Body of pancreas (tissue), 4 donors: Measurements from ENCODE around the gene IL22RA1. TPM values are rescaled to one million over a fixed set of nuclear protein-coding genes. Genes with fewer than 3 reads are reported as not detected.

ENCODE experiments used
- ATAC-seq: fragments of 150-250 bp; one replicate; pipeline ENCODE4 v1.9.1; 2016
- DNase-seq, 4 donors: peaks; one replicate each; pipeline ENCODE4 v3.0.0-alpha.2; 2019
- H3K27ac ChIP-seq, 4 donors: fragments of 200-600 bp; sonication (generic); 1 replicate in 3 of 4; 2 replicates in 1 of 4; pipeline versions ENCODE4 v1.5.1 to v1.6.1; 2016 to 2019; ENCODE audit warnings: mild to moderate bottlenecking in 1 of 4, mixed read lengths in 1 of 4, moderate library complexity in 1 of 4
- H3K27me3 ChIP-seq, 2 donors: fragments of 200-600 bp; sonication (generic); one replicate each; pipeline ENCODE4 v1.6.0; 2016; ENCODE audit warnings: mild to moderate bottlenecking in 1 of 2
- H3K36me3 ChIP-seq, 2 donors: fragments of 200-600 bp; sonication (generic); replicated peaks in 1 of 2; 2 replicates each; pipeline ENCODE4 v1.5.1; 2016; ENCODE audit warnings: low read depth in 2 of 2; ENCODE audit not compliant: insufficient read depth in 1 of 2
- H3K4me1 ChIP-seq: fragments of 200-600 bp; sonication (generic); one replicate; pipeline ENCODE4 v1.6.0; 2016
- H3K4me3 ChIP-seq, 2 donors: fragments of 200-600 bp; sonication (generic); 1 replicate in 1 of 2; 2 replicates in 1 of 2; pipeline ENCODE4 v1.5.1; 2016 to 2019
- H3K9me3 ChIP-seq, 3 donors: fragments of 200-600 bp; sonication (generic); 1 replicate in 2 of 3; 2 replicates in 1 of 3; pipeline ENCODE4 v1.5.1; 2016
- POLR2A ChIP-seq, 3 donors: fragments of 450-650 bp; IDR thresholded peaks; one replicate each; pipeline ENCODE4 v1.6.1; 2016; ENCODE audit warnings: antibody characterized with exemption in 3 of 3, mild to moderate bottlenecking in 2 of 3
- WGBS, 2 donors: methylation state at CpG; one replicate each; pipeline ENCODE4 v1.1.5; 2017; 5-methylcytosine and 5-hydroxymethylcytosine counted together
- intact Hi-C: fragments of 100-400 bp; cut with DNase I; formaldehyde crosslinking; loops from one replicate; pipeline ENCODE4 v1.15.1; 2023
- total RNA-seq, 2 donors: library from RNA; depleted of rRNA; stranded (reverse); fragments of >200 nt; gene quantifications; one replicate each; pipeline ENCODE4 v1.1.0, GENCODE V29; 2016
- TF ChIP-seq, protein P1 (sequence below), 7 experiments: fragments of 450-650 bp in 4 of 7; fragments of 200-600 bp in 3 of 7; sonication (generic) in 3 of 7; IDR thresholded peaks; one replicate each; pipeline ENCODE4 v1.5.1; 2016 to 2019; ENCODE audit warnings: antibody characterized with exemption in 7 of 7

The IL22RA1 gene
- total RNA-seq, 2 donors from 2014 or later, result 49.1 to 133 TPM

DNA sequence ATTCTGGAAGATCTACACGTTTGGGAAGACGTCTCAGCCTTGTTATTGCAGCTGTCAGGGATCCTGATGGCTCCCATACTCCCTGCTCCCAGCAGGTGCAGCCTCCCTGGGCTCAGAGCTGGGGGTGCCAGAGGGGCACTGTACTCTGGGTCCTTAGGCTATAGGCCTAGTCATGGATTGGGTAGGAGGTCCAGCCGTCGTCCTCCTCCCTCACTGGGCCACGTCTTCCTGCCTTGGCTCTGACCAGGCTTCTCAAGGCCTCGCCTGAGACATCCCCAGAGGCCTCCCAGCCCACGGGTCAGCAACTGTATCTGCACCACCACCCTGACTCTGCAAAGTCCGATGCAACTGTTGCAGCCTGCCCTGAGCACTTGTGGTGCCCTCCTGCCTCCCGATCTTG is 49.2 kb downstream of the IL22RA1 start:
- Histone ChIP-seq H3K27me3 (no peaks in the 10 kb centered on the region), H3K27ac (no peak overlapping the region), H3K9me3 (no peaks in the 10 kb centered on the region), H3K4me1 (peaks cover 28% of the 10 kb centered on the region), H3K36me3 (no peaks in the 10 kb centered on the region), H3K4me3 (no peak overlapping the region)
- intact Hi-C loops, result no loop called here
- ATAC-seq, result no peak
- no peak for TF ChIP-seq POLR2A (IDR thresholded peaks at IDR 0.05)
- TF ChIP-seq, protein P1, sequence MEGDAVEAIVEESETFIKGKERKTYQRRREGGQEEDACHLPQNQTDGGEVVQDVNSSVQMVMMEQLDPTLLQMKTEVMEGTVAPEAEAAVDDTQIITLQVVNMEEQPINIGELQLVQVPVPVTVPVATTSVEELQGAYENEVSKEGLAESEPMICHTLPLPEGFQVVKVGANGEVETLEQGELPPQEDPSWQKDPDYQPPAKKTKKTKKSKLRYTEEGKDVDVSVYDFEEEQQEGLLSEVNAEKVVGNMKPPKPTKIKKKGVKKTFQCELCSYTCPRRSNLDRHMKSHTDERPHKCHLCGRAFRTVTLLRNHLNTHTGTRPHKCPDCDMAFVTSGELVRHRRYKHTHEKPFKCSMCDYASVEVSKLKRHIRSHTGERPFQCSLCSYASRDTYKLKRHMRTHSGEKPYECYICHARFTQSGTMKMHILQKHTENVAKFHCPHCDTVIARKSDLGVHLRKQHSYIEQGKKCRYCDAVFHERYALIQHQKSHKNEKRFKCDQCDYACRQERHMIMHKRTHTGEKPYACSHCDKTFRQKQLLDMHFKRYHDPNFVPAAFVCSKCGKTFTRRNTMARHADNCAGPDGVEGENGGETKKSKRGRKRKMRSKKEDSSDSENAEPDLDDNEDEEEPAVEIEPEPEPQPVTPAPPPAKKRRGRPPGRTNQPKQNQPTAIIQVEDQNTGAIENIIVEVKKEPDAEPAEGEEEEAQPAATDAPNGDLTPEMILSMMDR (IDR thresholded peaks at IDR 0.05), result no peak
- DNase-seq, result no peak
- 73 to 83% methylated on average over 9 of the region's 9 CpGs for WGBS, 2 donors

DNA sequence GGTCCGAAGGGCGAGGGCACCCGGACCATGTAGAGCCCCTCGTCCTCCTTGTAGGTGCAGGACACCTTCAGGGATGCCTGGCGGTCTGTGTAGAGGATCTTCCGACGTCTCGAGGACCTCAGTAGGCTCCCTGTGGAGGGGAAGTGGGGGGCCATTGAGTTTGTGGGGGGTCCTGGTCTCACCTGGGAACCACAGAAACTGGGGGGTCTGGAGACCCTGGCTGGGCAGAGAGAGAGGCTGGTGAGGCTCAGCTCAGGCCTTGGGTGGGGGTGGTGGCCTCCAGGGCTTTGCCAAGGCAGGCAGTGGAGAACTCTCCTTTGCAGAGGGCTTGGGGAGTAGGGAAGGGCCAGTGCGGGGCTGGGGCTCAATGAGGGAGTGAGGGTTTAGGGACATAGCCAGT is 50.0 kb downstream of the IL22RA1 start:
- 90 to 100% methylated on average over 1 to 9 of the region's 9 CpGs for WGBS, 2 donors
- ATAC-seq, result no peak
- DNase-seq, result no peak
- H3K4me3 ChIP-seq, result no peak overlapping the region
- H3K9me3 ChIP-seq, result no peaks in the 10 kb centered on the region
- no peaks in the 10 kb centered on the region for H3K36me3 ChIP-seq
- TF ChIP-seq POLR2A (IDR thresholded peaks at IDR 0.05), result no peak
- TF ChIP-seq, protein P1 (IDR thresholded peaks at IDR 0.05), result no peak
- intact Hi-C loops, result no loop called here
- H3K4me1 ChIP-seq, result peaks cover 23% of the 10 kb centered on the region
- H3K27me3 ChIP-seq, result no peaks in the 10 kb centered on the region
- no peak overlapping the region for H3K27ac ChIP-seq

DNA sequence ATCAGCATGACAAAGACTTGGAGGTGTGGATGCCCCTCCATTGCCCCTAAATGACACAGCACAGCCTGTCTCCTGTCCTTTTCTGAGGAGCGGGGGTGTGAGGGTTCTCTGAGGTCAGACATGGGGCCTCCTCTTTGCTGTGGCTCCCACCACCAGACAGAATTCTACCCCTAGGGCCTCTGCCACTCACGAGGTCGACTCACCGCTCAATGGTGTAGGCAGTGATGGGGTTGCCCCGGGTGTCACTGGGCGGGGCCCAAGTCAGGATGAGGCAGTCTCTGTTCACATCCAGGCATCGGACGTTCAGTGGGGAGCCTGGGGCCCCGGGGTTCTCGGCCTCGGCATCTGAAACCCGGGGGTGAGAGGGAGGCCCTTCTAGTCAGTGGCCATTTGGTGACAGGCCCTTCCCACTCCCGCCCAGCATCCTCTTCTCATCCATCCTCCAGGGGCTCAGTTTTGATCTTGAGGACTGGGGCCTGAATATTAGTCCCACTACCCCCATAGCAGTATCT is 50.9 kb downstream of the IL22RA1 start:
- TF ChIP-seq, protein P1 (IDR thresholded peaks at IDR 0.05), result no peak
- TF ChIP-seq POLR2A (IDR thresholded peaks at IDR 0.05), result no peak
- no peaks in the 10 kb centered on the region for H3K36me3 ChIP-seq
- no peak overlapping the region for H3K27ac ChIP-seq
- peaks cover 23% of the 10 kb centered on the region for H3K4me1 ChIP-seq
- no peaks in the 10 kb centered on the region for H3K9me3 ChIP-seq
- ATAC-seq, result no peak
- WGBS, 2 donors, result 85 to 96% methylated on average over 8 to 13 of the region's 13 CpGs
- H3K4me3 ChIP-seq, result no peak overlapping the region
- no peaks in the 10 kb centered on the region for H3K27me3 ChIP-seq
- DNase-seq, result no peak
- intact Hi-C loops, result no loop called here

DNA sequence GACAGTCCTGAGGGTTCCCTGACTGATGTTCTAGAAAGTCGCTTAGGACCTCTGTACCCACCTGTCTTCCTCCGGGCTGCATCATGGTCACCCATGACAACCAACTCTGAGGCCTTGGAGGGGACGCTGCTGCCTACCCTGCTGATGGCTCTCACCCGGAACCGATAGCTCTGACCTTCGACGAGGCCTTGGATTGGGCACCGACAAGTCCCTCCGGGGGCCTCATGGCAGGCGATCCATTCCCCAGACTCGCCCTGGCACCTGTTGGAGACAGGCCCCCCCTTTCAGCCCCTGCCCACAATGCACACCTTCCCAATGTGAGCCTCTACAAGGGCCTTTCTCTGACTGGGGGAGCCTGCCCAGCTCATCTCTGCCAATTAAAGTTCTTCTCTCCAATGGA is 52.2 kb downstream of the IL22RA1 start:
- Histone ChIP-seq H3K9me3 (no peaks in the 10 kb centered on the region), H3K27me3 (no peaks in the 10 kb centered on the region), H3K27ac (no peak overlapping the region), H3K4me1 (peaks cover 12% of the 10 kb centered on the region), H3K4me3 (no peak overlapping the region), H3K36me3 (no peaks in the 10 kb centered on the region)
- DNase-seq (no peak), ATAC-seq (no peak)
- no peak for TF ChIP-seq POLR2A (IDR thresholded peaks at IDR 0.05)
- TF ChIP-seq, protein P1 (IDR thresholded peaks at IDR 0.05), result no peak
- 91 to 96% methylated on average over 8 to 11 of the region's 11 CpGs for WGBS, 2 donors
- intact Hi-C loops, result no loop called here
